Suppressor macrophage (primary cell): Measurements from ENCODE around the gene PHF10.

Experiments
- DNase-seq, 4 experiments: peaks; one replicate each; pipeline ENCODE4 v3.0.0-alpha.2; 2020 to 2022

The PHF10 gene

DNA sequence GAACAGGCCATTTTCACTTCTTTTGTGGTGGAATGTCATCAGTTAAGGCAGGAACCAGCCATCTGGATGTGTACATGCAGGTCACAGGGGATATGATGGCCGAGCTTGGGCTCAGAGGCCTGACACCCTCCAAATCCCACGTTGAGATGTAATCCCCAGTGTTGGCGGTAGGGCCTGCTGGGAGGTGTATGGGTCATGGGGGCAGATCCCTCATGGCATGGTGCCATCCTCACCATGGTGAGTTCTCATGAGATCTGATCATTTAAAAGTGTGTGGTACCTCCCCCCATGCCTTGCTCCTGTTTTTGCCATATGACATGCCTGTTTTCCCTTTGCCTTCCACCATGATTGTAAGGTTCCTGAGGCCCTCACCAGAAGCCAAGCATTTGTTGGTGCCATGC lies 49.3 kb downstream of the PHF10 start:
- no peak for DNase-seq

DNA sequence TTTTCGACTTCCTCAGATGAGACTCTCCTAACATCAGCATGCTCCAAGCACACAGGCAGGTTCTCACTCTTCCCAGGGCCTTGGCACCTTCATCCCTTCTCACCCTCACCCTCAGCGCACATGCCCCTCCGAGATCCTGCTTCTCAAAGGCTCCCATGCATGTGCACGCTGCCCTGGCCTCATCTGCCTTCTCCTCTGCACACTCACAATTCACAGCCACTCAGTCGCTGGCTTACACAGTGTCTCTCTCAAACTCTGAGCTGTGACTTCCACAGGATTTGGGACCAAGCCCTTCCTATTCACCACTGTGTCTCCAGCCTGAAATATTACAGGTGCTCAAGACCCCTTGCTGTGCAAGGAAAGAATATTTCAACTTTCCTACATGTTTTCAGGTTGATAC lies 52.7 kb downstream of the PHF10 start:
- DNase-seq: no peak

DNA sequence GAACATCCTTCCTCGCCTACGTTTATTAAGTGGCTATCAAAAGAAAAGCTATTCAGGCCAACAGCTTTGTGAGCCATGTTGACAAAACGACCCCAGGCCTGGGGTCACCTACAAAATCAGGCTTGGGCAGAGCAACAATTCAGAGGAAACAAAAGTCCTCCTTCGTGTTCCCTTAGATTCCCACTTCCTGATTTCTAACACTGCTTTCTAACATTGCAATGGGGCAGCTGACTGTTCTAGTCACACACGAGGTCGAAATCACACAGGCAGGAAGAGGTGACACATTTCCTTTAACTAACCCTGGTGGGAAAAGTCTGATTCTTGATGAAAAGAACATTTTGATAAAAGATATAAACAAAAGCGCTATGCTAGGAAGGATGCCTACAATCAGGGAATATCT lies 54.4 kb downstream of the PHF10 start:
- peak; percentile 66 to 90 (median 82) for DNase-seq

DNA sequence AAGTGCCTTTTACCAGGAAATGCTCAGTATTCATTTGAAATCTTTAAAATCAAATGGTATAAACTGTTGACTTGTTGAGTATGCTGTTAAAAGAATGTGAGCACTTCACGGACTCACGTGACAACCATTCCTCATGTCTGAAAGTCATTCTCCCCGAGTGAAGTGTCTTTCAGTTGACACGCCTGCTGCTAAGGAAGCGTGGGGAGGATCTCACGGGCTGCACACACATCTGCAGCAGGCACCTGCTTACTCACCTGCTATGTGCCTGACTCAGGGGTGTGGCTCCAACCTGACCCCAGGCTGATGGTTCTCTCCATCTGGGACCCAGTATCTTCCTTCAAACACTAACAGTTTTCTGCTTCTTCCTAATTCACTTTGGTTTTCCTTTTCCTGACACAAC lies 55.2 kb downstream of the PHF10 start:
- DNase-seq: no peak

DNA sequence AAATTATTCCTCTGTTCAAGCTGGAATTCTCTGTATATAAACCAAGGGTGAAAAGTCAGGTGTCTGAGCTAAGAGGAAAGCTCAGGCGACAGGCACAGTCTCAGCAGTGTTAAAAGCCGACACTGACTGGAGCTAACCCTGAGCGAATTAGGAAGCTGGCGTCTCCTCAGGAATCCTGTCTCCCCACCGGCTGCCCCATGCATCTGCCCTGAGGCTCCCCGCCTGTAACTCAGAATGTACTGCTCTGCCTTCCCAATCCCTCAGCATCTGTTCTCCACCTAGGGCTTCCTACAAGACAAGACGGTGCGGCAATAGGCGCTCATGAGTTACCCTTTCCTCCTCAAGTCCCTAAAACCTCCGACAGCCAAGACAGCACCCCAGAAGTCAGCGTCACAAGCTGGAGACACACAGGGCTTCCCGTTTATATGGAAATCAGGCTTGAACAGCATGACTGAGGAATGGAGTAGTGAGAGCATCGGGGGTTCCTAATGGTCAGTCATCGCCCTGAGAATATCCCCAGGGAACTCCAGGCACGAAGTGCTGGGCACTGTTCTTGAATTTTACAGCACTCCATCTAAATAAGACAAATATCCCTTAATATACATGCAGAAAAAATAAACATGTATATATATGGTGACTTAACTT lies 56.0 kb downstream of the PHF10 start:
- DNase-seq: no peak

DNA sequence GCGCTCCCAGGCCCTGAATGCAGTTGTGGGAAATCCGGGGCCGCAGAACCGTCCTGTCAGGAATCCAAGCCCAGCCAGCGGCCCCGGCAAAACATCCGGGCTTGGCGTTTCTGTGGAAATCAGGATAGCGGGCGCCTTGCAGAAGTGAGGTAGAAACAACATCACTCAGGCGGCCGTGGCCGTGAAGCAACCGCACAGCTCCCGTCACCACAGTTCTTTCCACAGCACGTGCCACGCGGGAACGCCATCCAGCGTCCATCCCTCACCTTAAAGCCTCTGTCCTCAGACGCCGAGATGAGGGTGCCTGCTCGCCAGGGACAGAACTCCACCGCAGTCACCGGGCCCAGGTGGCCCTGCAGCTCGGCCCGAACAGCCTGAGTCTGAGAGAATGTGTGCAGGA lies 56.6 kb downstream of the PHF10 start:
- no peak for DNase-seq

DNA sequence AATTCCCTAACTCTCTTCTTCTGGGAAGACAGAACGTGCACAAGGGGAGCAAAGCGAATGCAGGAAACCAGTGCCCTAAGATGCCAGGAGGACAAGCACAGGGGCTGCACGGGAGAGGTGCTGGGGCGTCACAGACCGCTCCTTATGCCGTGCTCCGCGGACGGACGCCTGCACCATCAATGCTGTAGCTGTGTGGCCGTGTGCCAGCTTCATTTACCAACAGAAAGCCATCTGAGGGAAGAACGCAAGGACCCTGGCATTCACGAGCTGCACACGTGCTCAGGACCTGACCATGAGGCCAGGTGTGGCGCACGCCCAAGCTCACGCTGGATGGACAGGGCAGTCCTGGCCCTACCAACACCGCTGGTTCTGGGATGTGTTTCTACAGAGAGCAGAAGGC lies 57.9 kb downstream of the PHF10 start:
- no peak for DNase-seq

DNA sequence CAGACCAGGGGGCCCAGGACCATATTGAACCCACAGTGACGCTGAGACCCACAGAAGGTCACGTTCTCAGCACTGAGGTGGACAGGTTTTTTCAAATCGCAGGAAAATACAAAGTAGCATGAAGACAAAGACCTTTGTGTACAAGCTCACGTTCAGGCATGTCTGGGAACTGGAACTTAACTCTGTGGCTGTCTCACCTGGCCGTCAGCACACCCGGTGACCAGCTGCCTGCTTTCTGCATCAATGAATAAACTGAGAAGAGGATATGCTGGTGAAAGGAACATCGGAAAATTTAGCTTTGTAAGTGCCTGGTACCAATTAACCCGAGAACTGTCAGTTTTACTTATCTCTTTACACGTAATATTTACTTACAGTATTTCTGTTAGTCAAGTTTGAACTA lies 59.0 kb downstream of the PHF10 start:
- no peak for DNase-seq

DNA sequence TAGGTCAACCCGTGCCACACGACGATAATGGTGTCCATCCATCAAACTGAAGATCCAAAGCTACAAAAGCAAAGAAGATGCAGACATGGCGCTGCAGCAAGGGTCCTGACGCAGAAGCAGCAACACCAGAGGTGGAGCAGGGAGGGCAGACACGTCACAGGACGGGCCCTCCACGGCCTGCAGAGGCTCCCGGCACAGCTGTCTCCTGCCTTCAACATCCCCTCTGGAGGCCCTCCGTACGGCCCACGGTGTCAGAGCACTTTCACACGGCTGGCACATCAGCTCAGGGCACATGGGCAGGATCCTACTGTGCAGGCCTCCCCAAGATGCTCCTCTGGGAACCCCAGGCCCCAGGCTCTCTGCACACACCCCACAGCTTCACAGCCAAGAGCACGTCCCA lies 60.1 kb downstream of the PHF10 start:
- DNase-seq: no peak

DNA sequence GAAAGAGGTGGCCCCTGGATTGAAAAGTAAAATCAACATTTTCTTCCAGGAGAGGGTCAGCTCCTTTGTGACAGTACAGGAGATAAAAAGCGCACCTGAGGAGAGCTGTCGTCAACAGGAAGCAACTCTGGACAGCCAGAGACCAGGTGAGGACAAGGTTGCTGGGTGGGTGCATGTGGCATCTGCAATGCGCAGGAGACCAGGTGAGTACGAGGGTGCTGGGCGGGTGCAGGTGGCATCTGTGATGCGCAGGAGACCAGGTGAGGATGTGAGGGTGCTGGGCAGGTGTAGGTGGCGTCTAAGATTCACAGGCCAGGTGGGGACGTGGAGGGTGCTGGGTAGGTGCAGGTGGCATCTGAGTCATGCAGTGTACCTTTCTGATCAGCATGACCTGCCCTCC lies 60.8 kb downstream of the PHF10 start:
- DNase-seq: no peak

DNA sequence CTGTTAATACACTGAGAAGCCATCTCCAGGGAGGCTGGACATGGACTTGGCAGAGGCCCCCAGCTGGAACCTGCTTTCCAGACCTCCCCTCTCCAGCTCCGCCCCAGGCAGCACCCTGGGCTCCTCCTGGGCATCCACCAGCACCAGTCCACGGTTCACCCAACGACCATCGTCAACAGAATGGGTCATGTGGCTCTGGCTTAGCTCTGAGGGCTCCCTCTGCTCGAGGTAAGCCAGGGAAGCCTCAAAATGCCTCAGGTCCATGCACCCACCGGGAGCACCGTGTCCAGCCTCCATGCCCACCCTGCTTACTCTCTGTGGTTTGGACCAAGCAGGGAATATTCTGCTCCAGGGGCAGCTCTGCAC lies 62.9 kb downstream of the PHF10 start:
- DNase-seq: no peak

DNA sequence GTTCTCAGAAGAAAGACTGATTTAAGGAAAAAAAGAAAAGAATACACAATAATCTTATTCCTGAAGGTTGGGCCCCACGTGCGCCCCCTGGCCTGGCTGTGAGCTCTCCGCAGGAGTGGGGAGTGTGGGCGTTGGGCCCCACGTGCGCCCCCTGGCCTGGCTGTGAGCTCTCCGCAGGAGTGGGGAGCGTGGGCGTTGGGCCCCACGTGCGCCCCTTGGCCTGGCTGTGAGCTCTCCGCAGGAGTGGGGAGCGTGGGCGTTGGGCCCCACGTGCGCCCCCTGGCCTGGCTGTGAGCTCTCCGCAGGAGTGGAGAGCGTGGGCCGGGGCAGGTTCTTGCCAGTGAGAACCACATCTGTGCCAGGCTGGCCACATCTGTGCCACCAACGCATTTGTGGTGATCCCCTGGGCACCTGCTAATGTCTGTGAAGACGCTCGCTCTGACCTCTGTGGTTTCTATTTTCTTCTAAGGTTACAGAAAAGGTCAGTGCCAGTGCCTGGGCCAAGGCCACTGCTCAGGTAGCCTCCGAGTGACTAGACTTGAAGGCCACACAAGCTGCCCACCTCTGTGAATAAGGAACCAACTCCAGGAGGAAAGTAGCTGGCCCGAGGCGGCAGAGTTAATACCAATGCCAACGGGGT lies 63.4 kb downstream of the PHF10 start:
- DNase-seq: no peak

DNA sequence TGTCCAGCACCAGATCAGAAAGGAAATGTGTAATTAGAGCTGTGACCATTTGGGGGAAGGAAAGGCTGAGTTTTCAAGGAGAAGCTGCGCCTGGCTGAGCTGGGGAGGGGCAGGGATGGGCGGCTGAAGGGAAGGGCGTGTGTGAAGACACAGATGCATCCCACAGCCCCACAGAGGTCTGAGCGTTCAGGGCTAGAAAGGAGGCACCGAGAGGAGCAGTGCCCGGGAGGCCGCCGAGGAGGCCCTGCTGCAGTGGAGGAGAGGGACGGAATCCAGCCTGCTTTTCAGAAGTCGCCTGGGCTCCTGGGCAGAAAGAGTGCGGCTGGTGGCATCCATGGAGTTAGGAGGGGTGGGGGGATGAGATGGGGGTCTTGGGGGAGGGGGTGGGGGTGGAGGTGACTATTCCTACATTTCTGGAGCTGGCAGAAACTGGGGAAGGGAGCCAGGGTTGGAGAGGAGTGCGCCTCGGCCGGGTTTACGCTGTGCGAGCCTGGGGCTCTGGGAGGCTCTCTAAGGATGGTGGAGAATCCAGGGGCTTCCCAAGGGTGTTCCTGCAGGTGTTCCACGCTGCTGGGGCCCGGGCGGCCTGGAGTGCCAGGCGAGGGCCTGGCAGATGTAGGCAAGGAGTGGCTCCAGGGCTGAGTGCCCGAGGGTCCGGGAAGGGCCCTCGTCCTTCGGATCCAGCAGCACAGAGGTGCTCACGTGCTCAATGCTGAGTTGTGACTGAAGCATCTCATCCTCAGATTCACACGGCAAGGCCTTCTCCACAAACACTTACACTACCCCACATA lies 64.3 kb downstream of the PHF10 start:
- DNase-seq: no peak

DNA sequence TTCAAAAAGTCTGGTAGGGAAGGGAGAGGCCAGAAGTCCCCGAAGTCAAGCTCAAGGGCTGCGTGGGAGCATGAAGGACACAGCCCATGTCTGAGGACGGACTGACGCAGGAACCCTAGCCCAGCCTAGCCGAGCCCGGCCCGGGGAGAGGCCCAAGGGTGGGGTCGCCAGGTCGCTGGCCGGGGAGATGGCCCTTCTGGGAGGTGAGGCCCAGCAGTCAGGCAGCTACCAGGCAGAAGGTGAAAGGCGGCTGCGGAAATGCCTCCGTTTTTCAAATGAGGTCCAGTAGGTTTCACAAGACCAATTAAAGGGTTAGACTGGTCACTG lies 67.1 kb downstream of the PHF10 start:
- DNase-seq: no peak

DNA sequence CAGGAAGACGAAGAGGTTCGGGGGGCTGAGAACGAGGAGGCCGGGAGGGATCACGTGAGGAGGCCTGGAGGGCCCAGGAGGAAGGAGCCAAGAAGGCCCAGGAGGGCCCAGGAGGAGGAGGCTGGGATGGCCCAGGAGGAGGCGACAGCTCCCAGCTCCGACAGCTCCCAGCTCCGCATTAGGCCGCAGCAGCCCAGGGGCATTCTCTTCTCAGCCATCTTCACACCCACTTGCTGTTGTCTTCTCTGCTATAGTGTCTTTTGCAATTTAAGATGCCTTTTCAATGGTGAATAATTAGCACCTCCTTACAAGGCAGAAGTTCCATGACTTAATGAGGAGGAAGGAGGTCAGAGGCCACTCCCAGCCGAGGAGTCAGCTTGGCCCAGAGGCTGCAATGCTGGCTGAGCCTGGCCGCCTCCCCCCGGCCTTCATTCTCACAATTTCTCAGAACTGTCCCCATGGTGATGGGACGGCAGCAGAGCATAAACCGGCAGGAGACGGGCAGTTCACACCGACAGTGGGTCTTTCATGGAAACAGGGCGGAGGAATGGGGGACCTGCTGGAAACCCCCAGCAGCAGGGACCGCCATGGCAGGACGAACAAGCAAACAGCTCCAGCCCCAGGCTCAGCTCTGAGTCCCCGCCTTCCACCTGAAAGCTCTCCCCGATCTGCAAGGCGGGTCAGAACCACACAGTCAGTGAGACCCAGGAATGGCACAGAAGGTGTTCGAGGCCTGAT lies 67.6 kb downstream of the PHF10 start:
- DNase-seq: no peak

DNA sequence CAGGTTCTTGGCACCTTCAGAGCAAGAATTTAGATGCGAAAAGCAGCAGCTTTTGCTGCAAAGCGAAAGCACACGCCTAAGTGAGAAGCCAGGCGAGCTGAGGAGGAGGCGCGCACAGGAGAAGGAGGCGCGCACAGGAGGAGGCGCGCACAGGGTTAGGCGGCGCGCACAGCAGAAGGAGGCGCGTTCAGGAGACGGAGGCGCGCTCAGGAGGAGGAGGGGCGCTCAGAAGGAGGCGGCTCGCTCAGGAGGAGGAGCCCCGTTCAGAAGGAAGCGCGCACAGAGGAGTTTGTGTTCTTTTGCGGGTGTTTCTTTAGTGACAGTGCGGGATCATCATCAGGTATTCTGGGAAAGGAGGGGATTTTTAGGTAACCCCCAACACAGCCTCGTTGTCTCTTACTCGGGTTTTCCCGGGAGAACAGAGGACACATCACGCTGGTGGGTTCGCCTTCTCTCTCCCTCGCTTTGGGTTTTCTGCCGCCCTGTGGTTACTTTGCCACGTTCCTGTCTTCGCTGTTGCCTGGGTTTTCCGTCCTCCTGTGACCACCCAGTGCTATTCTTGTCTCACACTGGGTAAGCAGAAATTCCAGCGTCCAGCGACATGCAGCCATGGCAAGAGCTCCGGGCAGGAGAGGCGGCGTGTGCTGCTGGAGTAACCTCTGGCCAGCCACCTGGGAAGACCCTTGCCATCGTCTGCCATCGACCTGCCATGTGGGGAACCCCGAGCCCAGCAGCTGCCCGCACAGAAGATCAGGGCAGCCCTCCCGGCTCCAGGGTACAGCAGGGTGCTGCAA lies 69.5 kb downstream of the PHF10 start:
- peak; percentile 72 to 89 (median 82) for DNase-seq
